KOPT-K1 (cell line): Measurements from ENCODE around the gene PRKCB.
"Not testable (repeated sequence)": the region's sequence is repeated elsewhere in the genome, so short reads cannot be mapped to it uniquely, and the experiment has no call there.

Experiments
- H3K27ac ChIP-seq: fragments of 200-600 bp; sonication (generic); 2 replicates; pipeline ENCODE4 v1.5.1; 2016; ENCODE audit warnings: antibody characterized with exemption, mild to moderate bottlenecking, low read depth, low read length; ENCODE audit not compliant: poor library complexity, severe bottlenecking
- H3K36me3 ChIP-seq: fragments of 200-600 bp; sonication (generic); 2 replicates; pipeline ENCODE4 v1.5.1; 2017; ENCODE audit warnings: antibody characterized with exemption, mild to moderate bottlenecking, low read length, moderate library complexity; ENCODE audit not compliant: insufficient read depth
- H3K9me3 ChIP-seq: fragments of 200-600 bp; sonication (generic); 2 replicates; pipeline ENCODE4 v1.5.1; 2017; ENCODE audit warnings: antibody characterized with exemption, low read length, mild to moderate bottlenecking; ENCODE audit not compliant: insufficient read depth, poor library complexity, severe bottlenecking

The PRKCB gene

GRCh38 chr16:24075931-24076716 is 240.3 kb downstream of the PRKCB start:
- no peak overlapping the region for H3K27ac ChIP-seq
- no peaks in the 10 kb centered on the region for H3K9me3 ChIP-seq
- H3K36me3 ChIP-seq, result no peaks in the 10 kb centered on the region

DNA sequence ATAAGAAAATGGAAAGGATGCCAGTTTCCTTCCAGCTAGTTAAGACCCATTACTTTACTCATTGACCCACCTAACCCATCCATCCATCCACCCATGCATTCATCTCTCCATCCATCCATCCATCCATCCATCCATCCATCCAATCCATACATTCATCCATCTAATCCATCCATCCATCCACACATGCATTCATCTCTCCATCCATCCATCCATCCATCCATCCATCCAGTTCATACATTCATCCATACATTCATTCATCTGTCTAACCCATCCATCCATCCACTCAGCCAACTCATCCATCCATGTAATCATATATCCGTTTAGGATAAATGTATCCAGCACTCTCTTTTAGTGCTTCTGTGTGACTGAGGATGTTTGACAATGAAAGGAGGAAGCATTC is 241.5 kb downstream of the PRKCB start:
- H3K27ac ChIP-seq, result no peak overlapping the region
- no peaks in the 10 kb centered on the region for H3K9me3 ChIP-seq
- no peaks in the 10 kb centered on the region for H3K36me3 ChIP-seq

DNA sequence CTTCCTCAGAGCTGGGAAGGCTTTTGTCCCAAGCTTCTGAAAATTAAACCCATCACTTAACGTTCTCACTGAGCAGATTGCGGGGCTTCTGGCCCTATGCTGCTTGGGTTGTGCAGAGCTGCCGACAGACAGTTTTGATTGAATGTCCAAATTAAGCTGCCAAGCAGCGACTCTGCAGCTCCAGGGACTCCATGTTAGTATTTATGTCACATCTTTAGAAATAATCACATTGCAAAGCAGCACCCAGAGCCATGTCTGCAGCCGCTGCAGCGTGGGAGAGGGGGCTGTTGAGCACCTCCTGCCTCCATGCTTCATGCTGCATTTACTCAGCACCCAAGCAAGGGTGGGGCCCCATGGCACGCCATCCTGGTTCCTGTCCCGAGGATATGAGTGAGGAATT is 242.2 kb downstream of the PRKCB start:
- no peaks in the 10 kb centered on the region for H3K36me3 ChIP-seq
- no peaks in the 10 kb centered on the region for H3K9me3 ChIP-seq
- H3K27ac ChIP-seq, result no peak overlapping the region

- Histone ChIP-seq H3K9me3 (peaks cover 17% of the 10 kb centered on the region), H3K27ac (no peak overlapping the region), H3K36me3 (peaks cover 15% of the 10 kb centered on the region; the same call in 1 of the 2 replicates)
Observed at GRCh38 chr16:24085666-24086065, 249.9 kb downstream of the PRKCB start.

DNA sequence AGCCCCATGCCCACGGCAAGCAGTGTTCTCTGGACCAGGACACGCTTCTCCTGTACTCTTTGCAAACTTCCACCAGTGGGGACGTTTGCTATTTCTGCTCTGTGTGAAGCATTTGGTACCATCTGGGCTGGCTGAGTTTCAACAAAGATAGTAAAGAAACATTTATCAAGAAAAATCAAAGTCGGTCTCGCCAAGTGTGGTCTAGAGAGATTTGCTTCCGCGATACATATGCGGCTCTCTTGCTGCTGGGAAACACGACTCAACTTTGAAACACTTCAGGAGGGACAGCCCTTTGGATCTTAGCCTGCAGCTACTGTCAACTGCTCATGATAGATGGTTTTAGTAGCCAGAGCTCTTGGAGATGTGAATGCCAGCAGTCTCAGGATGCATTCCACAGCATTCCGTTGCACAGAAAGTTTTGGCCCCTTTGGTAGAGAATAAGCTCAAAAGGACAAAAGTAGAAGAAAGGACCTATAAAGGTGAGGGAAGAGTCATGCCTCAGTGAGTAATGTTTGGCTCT is 252.2 kb downstream of the PRKCB start:
- Histone ChIP-seq H3K27ac (no peak overlapping the region), H3K36me3 (peaks cover 26% of the 10 kb centered on the region; the same call in 1 of the 2 replicates), H3K9me3 (peaks cover 28% of the 10 kb centered on the region)

- peaks cover 33% of the 10 kb centered on the region for H3K36me3 ChIP-seq
Observed at GRCh38 chr16:24088767-24089166, 253.0 kb downstream of the PRKCB start.

DNA sequence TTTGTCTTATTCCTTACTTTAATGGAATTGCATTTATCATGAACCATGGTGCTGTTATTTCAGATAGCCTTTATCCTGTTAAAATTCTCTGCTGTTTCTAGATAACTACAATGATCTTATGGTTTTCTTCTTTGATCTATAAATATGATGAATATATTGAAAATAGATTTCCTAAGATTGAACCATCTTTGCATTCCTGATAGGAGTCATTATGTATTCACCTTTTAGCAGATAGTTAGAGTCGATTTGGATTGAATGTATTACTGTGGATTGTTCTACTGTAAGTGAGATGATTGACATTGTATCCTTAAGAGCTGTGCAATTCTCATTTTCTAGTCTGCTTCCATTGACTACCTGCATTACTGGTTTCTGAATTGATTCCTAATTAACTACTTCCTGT is 255.3 kb downstream of the PRKCB start:
- Histone ChIP-seq H3K27ac (no peak overlapping the region), H3K36me3 (peaks cover 56% of the 10 kb centered on the region), H3K9me3 (peaks cover 28% of the 10 kb centered on the region)

More at GRCh38 chr16:24088767-24089166, 253.0 kb downstream of the PRKCB start:
- Histone ChIP-seq H3K9me3 (peaks cover 28% of the 10 kb centered on the region), H3K27ac (no peak overlapping the region)

- Histone ChIP-seq H3K9me3 (peaks cover 24% of the 10 kb centered on the region), H3K27ac (no peak overlapping the region), H3K36me3 (peaks cover 61% of the 10 kb centered on the region)
Observed at GRCh38 chr16:24093049-24093448, 257.3 kb downstream of the PRKCB start.

- peaks cover 51% of the 10 kb centered on the region for H3K36me3 ChIP-seq
- no peak overlapping the region for H3K27ac ChIP-seq
- peaks cover 21% of the 10 kb centered on the region for H3K9me3 ChIP-seq
Observed at GRCh38 chr16:24094660-24095059, 258.9 kb downstream of the PRKCB start.

DNA sequence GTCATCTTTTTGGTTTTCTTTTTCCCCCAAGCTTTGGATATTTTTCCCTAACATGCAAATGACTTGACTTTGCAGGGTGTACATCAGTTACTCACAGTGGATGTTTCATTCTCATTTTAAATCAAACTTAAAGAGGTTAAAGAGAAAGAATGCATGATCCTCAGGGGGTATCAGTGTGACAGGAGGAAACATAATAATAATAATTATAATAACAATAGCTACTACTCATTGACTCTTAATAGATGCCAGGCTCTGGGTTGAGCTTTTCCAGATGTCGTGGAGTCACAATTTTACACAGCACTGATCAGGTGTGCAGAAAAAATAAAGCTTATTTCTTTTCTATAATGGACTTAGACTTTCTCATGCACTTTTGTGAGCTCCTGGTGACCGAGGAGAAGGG is 263.1 kb downstream of the PRKCB start:
- Histone ChIP-seq H3K27ac (no peak overlapping the region), H3K36me3 (peaks cover 48% of the 10 kb centered on the region), H3K9me3 (no peaks in the 10 kb centered on the region)

DNA sequence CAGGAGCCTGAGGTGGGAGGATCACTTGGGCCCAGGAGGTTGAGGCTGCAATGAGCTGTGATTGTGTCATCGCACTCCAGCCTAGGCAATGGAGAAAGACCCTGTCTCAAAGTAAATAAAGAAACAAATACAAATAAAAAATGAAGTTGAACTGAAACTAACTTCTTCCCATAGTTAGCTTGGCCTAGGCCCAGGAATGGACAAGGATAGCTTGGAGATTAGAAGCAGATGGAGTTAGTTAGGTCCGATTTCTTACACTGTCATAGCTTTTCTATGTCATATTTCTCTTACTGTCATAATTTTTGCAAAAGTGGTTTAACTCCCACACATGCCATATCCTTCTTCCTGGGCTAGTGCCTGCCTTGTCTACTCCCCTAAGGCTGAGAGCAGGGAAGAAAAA is 265.6 kb downstream of the PRKCB start:
- Histone ChIP-seq H3K9me3 (no peaks in the 10 kb centered on the region), H3K27ac (no peak overlapping the region), H3K36me3 (peaks cover 36% of the 10 kb centered on the region; the same call in 1 of the 2 replicates)

- H3K27ac ChIP-seq, result no peak overlapping the region
- peaks cover 33% of the 10 kb centered on the region; the same call in 1 of the 2 replicates for H3K36me3 ChIP-seq
- H3K9me3 ChIP-seq, result no peaks in the 10 kb centered on the region
Observed at GRCh38 chr16:24102209-24102660, 266.5 kb downstream of the PRKCB start.

- H3K9me3 ChIP-seq, H3K27ac ChIP-seq: not testable (repeated sequence)
- H3K36me3 ChIP-seq, result peaks cover 21% of the 10 kb centered on the region; the same call in 1 of the 2 replicates
Observed at GRCh38 chr16:24105471-24105870, 269.7 kb downstream of the PRKCB start.

DNA sequence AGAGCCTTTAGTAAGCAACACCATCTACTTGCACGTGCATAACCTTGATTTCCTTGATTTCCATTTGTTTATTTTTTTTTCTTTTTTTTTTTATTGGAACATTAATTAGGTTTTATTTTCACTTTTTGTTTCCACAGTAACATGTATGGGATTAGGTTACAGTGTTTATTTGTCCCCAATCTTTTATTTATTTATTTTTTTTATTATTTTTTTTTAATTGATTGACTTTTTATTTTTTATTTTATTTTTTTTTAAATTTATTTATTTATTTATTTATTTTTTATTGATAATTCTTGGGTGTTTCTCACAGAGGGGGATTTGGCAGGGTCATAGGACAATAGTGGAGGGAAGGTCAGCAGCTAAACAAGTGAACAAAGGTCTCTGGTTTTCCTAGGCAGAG is 272.3 kb downstream of the PRKCB start:
- not testable (repeated sequence) for H3K9me3 ChIP-seq
- H3K36me3 ChIP-seq, result peaks cover 17% of the 10 kb centered on the region; the same call in 1 of the 2 replicates

GRCh38 chr16:24111724-24112302 is 276.0 kb downstream of the PRKCB start:
- H3K27ac ChIP-seq, result no peak overlapping the region
- no peaks in the 10 kb centered on the region for H3K9me3 ChIP-seq

More for the DNA sequence above, 272.3 kb downstream of the PRKCB start:
- H3K27ac ChIP-seq, result not testable (repeated sequence)

More at GRCh38 chr16:24111724-24112302, 276.0 kb downstream of the PRKCB start:
- H3K36me3 ChIP-seq, result peaks cover 21% of the 10 kb centered on the region
